ENCODE measurements around the gene PRPS1. TPM values are rescaled to one million over a fixed set of nuclear protein-coding genes. Genes with fewer than 3 reads are reported as not detected.

PRPS1 gene
- total RNA-seq, 2 donors from 2014 or later = 37.5 to 37.6 TPM

DNA sequence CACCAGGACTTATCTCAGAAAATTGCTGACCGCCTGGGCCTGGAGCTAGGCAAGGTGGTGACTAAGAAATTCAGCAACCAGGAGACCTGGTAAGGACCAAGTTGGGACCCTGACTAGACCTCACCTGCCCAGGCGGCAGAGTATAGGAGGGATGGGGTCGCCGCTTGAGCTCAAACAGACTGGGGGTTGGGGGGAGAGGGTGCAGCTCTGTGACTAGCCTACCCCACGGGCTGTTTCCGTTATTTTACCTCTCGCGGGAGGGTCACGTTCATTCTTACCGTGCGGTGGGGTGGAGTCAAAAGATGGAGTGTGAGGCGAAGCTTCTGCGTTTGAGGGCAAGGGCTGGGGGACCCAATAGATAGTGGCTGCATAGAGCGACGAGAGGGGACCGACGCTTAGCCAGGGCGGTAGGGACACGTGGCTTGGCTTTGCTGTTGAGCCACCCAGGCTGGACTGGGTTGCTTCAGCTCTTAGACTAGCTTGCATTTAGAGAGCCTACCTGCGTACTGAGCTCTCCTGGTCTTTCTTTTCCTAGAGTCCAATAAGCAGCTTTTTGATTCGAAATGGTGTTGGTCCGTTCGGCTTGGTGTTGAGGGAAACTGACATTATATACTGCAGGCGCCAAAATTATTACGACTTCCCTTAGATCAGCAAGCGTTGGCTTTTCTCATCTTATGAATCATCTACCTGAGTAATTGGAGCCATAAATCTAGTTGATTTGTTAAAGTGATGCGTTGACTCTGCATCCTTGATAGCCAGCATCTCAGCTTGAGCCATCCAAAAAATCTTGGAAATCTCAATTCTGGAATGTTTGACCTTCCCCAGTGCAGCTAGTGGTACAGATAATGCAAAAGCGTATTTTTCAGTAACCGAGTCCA lies 591 bp downstream of the PRPS1 start:
- Histone ChIP-seq H3K4me3 (peak overlapping the region; percentile 40 to 42), H3K9me3 (no peaks in the 10 kb centered on the region), H3K27ac (peak overlapping the region; percentile 51 to 69), H3K4me1 (replicated peaks) (no peaks in the 10 kb centered on the region), H3K36me3 (no peaks in the 10 kb centered on the region), H3K27me3 (replicated peaks; ENCODE audit: insufficient read depth) (no peaks in the 10 kb centered on the region)
- WGBS = under 1% methylated on average over 29 of the region's 29 CpGs
- intact Hi-C loops (cut with DNase I) = loop anchor here (10.0 kb wide), 1 partner anchor 634 kb away; no protein-coding TSS in a partner anchor
- TF ChIP-seq POLR2A (IDR thresholded peaks at IDR 0.05) (no peak), CTCF (IDR thresholded peaks at IDR 0.05) (no peak), POLR2AphosphoS5 (IDR thresholded peaks at IDR 0.05) (no peak)
- peak; percentile 8 for DNase-seq (ENCODE audit: low spot score)

DNA sequence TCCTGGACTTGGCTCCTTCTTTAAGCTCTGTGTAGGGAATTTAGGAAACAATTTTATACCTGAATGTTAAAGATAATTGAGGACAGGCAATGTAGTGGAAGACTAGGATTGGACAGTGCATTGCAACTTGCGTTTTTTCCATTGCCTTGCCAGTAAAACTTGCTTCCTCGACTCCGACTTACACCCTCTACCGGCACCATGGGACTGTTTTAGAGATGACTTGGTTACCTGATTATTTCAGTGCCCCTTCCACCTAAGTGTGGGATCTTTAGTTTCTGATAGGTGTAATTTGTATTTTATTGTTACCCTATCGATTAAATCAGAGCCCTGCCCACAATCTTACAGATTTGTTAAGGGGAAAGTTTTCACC lies 1.2 kb downstream of the PRPS1 start:
- WGBS = 4% methylated on average over 5 of the region's 5 CpGs
- Histone ChIP-seq H3K27me3 (replicated peaks; ENCODE audit: insufficient read depth) (no peaks in the 10 kb centered on the region), H3K4me3 (peak overlapping the region; percentile 40 to 42), H3K4me1 (replicated peaks) (no peaks in the 10 kb centered on the region), H3K27ac (no peak overlapping the region), H3K9me3 (no peaks in the 10 kb centered on the region), H3K36me3 (no peaks in the 10 kb centered on the region)
- TF ChIP-seq CTCF (IDR thresholded peaks at IDR 0.05) (no peak), POLR2A (IDR thresholded peaks at IDR 0.05) (no peak), POLR2AphosphoS5 (IDR thresholded peaks at IDR 0.05) (no peak)
- intact Hi-C loops (cut with DNase I) = loop anchor here (10.0 kb wide), 1 partner anchor 635 kb away; no protein-coding TSS in a partner anchor
- peak; percentile 7 for DNase-seq (ENCODE audit: low spot score)

DNA sequence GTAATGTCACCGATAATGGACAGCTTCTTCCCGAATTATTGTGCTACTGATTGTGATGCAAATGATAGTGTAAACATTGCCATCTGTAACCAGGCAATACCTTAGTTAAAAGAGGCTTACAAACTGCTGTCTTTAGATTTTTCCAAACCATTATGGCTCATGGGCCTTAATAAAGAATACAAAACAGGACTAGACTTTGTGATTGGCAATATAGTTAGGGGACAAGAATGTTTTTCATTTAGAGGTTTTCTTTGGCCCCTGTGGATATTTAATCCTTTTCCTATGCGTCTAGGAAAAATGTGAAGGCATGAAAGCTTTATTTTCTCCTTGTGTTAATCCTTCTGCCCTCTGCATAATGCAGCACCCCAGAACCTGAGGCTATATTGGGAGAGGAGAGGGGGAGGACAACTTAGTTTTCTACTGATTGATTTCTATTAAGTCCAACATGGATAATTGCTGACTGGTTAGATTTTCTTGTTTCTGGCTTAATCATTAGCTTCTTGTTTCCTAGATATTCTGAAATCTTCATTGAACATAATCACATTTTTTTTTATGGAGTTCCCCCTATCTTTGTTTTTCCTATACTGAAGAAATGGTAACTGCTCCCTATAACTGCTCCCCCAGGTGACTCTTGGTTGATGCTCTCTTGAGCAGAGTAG lies 1.9 kb downstream of the PRPS1 start:
- 26% methylated on average over 3 of the region's 3 CpGs for WGBS
- no peak overlapping the region for H3K4me3 ChIP-seq
- H3K4me1 ChIP-seq (replicated peaks) = no peaks in the 10 kb centered on the region
- H3K27me3 ChIP-seq (replicated peaks; ENCODE audit: insufficient read depth) = no peaks in the 10 kb centered on the region
- DNase-seq (ENCODE audit: low spot score) = no peak
- TF ChIP-seq POLR2AphosphoS5 (IDR thresholded peaks at IDR 0.05) (no peak), POLR2A (IDR thresholded peaks at IDR 0.05) (no peak), CTCF (IDR thresholded peaks at IDR 0.05) (no peak)
- H3K27ac ChIP-seq = no peak overlapping the region
- H3K36me3 ChIP-seq = no peaks in the 10 kb centered on the region
- intact Hi-C loops (cut with DNase I) = no loop called here
- H3K9me3 ChIP-seq = no peaks in the 10 kb centered on the region

DNA sequence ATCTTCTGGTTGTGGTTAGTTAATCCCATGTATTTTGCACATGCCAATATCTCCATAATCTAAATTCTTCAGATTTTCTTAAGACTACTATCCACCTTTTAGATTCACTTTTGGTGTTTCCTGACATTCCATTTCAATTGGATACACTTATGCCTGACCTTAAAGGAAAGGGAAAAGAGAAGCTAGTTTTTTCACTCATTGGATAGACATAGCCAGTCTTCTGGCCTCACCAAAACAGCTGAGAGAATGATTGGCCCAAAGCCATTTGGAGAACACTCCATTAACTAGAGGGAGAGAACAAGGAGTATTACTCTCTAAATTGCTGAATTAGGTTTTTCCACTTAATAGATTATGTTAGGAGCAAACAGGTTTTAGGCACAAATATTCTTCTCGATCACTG lies 4.0 kb downstream of the PRPS1 start:
- Histone ChIP-seq H3K36me3 (no peaks in the 10 kb centered on the region), H3K4me1 (replicated peaks) (no peaks in the 10 kb centered on the region), H3K27me3 (replicated peaks; ENCODE audit: insufficient read depth) (no peaks in the 10 kb centered on the region), H3K27ac (no peak overlapping the region), H3K9me3 (no peaks in the 10 kb centered on the region), H3K4me3 (no peak overlapping the region)
- intact Hi-C loops (cut with DNase I) = no loop called here
- DNase-seq (ENCODE audit: low spot score) = no peak
- WGBS = 90% methylated on average over 1 of the region's 1 CpG
- TF ChIP-seq POLR2A (IDR thresholded peaks at IDR 0.05) (no peak), CTCF (IDR thresholded peaks at IDR 0.05) (no peak), POLR2AphosphoS5 (IDR thresholded peaks at IDR 0.05) (no peak)

Data from prostate gland (tissue), 2 donors.